HEK293 (cell line): ENCODE results near the gene PLPPR1.

Experiments
- CTCF ChIA-PET: fragments of 350-600 bp; formaldehyde crosslinking; extraction: SDS; loops from one replicate; lab custom pipeline; 2021; ENCODE audit warnings: antibody characterized with exemption; lab: Yijun Ruan, JAX
- POLR2A ChIA-PET: fragments of 300-600 bp; formaldehyde crosslinking; extraction: SDS; loops from one replicate; lab custom pipeline; 2020; ENCODE audit warnings: antibody characterized with exemption, inconsistent platforms; lab: Yijun Ruan, JAX
- H3K27ac ChIP-seq: fragments of 200-500 bp; sonication (Bioruptor generic); 2 replicates; pipeline ENCODE4 v1.5.1; 2014; ENCODE audit warnings: low read depth, low read length, control low read depth, inconsistent platforms; ENCODE audit errors: extremely low read depth
- H3K36me3 ChIP-seq, 2 experiments: fragments of 200-500 bp in 1 of 2; sonication (Bioruptor generic) in 1 of 2; 1 replicate in 1 of 2; 2 replicates in 1 of 2; pipeline ENCODE4 v1.5.1; 2014 to 2017; ENCODE audit warnings: inconsistent platforms in 2 of 2, low read length in 2 of 2; ENCODE audit not compliant: control insufficient read depth in 2 of 2, insufficient read depth in 1 of 2
- H3K4me1 ChIP-seq: fragments of 200-500 bp; sonication (Bioruptor generic); 2 replicates; pipeline ENCODE4 v1.5.1; 2014; ENCODE audit warnings: mild to moderate bottlenecking, low read length, inconsistent platforms; ENCODE audit not compliant: control insufficient read depth, insufficient read depth
- H3K4me3 ChIP-seq: 2 replicates; pipeline ENCODE4 v1.5.1; 2011; ENCODE audit warnings: low read depth, mild to moderate bottlenecking, control low read depth, low read length, moderate library complexity
- H3K9me3 ChIP-seq: fragments of 200-500 bp; sonication (Bioruptor generic); 2 replicates; pipeline ENCODE4 v1.5.1; 2014; ENCODE audit warnings: low read depth, low read length, inconsistent platforms; ENCODE audit not compliant: control insufficient read depth, insufficient read depth
- GLI2 ChIP-seq: fragments of 450-650 bp; formaldehyde crosslinking; IDR thresholded peaks from 2 replicates; pipeline ENCODE4; 2017; ENCODE audit warnings: missing biosample characterization, missing genetic modification characterization, low read depth, borderline replicate concordance
- IKZF3 ChIP-seq: fragments of 450-650 bp; IDR thresholded peaks from 2 replicates; pipeline ENCODE4 v1.5.0; 2018; ENCODE audit warnings: missing biosample characterization, mild to moderate bottlenecking, missing genetic modification characterization, moderate library complexity
- KLF1 ChIP-seq: fragments of 450-650 bp; formaldehyde crosslinking; IDR thresholded peaks from 2 replicates; pipeline ENCODE4 v1.5.1; 2016; ENCODE audit warnings: missing biosample characterization, missing genetic modification characterization
- PATZ1 ChIP-seq: fragments of 450-650 bp; formaldehyde crosslinking; IDR thresholded peaks from 2 replicates; pipeline ENCODE4 v1.5.1; 2016; ENCODE audit warnings: missing biosample characterization, missing genetic modification characterization
- PRDM10 ChIP-seq: fragments of 450-650 bp; formaldehyde crosslinking; IDR thresholded peaks from 2 replicates; pipeline ENCODE4 v1.5.1; 2016; ENCODE audit warnings: missing biosample characterization, missing genetic modification characterization
- TCF7L2 ChIP-seq: IDR thresholded peaks from 2 replicates; pipeline ENCODE4 v1.6.1; 2011; ENCODE audit warnings: low read depth, mild to moderate bottlenecking, inconsistent platforms, low read length, moderate library complexity, borderline replicate concordance
- ZFP37 ChIP-seq: fragments of 450-650 bp; formaldehyde crosslinking; IDR thresholded peaks from 2 replicates; pipeline ENCODE4 v1.5.1; 2016; ENCODE audit warnings: missing biosample characterization, missing genetic modification characterization
- ZNF202 ChIP-seq: fragments of 450-650 bp; formaldehyde crosslinking; IDR thresholded peaks from 2 replicates; pipeline ENCODE4 v1.5.1; 2016; ENCODE audit warnings: missing biosample characterization, missing genetic modification characterization, borderline replicate concordance
- ZNF26 ChIP-seq: fragments of 450-650 bp; formaldehyde crosslinking; IDR thresholded peaks from 2 replicates; pipeline ENCODE4 v1.5.1; 2016; ENCODE audit warnings: missing biosample characterization, missing genetic modification characterization
- ZNF274 ChIP-seq, 2 experiments: fragments of 200-500 bp in 1 of 2; fragments of 450-650 bp in 1 of 2; sonication (Bioruptor generic) in 1 of 2; formaldehyde crosslinking in 1 of 2; IDR thresholded peaks; 2 replicates each; pipeline versions ENCODE4 v1.5.1 to v1.6.1; 2014 to 2016; ENCODE audit warnings: borderline replicate concordance in 1 of 2, inconsistent platforms in 1 of 2, low read length in 1 of 2, missing biosample characterization in 1 of 2, missing genetic modification characterization in 1 of 2
- ZNF311 ChIP-seq: fragments of 450-650 bp; formaldehyde crosslinking; IDR thresholded peaks from 2 replicates; pipeline ENCODE4 v1.5.1; 2017; ENCODE audit warnings: missing biosample characterization, missing genetic modification characterization, borderline replicate concordance
- ZNF510 ChIP-seq: fragments of 450-650 bp; formaldehyde crosslinking; IDR thresholded peaks from 2 replicates; pipeline ENCODE4 v1.5.1; 2018; ENCODE audit warnings: mild to moderate bottlenecking, missing genetic modification characterization, missing biosample characterization; ENCODE audit not compliant: insufficient replicate concordance
- ZNF514 ChIP-seq: fragments of 450-650 bp; formaldehyde crosslinking; IDR thresholded peaks from 2 replicates; pipeline ENCODE4 v1.5.1; 2016; ENCODE audit warnings: missing biosample characterization, missing genetic modification characterization
- ZNF530 ChIP-seq: fragments of 450-650 bp; formaldehyde crosslinking; IDR thresholded peaks from 2 replicates; pipeline ENCODE4 v1.5.1; 2016; ENCODE audit warnings: low read depth, missing biosample characterization, missing genetic modification characterization
- ZNF571 ChIP-seq: fragments of 450-650 bp; formaldehyde crosslinking; IDR thresholded peaks from 2 replicates; pipeline ENCODE4 v1.5.0; 2017; ENCODE audit warnings: missing biosample characterization, missing genetic modification characterization
- ZNF629 ChIP-seq: fragments of 450-650 bp; formaldehyde crosslinking; IDR thresholded peaks from 2 replicates; pipeline ENCODE4 v1.5.1; 2017; ENCODE audit warnings: missing biosample characterization, missing genetic modification characterization
- TF ChIP-seq, protein P1 (sequence below): fragments of 450-650 bp; formaldehyde crosslinking; IDR thresholded peaks from 2 replicates; pipeline ENCODE4 v1.5.1; 2016; ENCODE audit warnings: missing biosample characterization, missing genetic modification characterization
- TF ChIP-seq, protein P2 (sequence below): fragments of 450-650 bp; formaldehyde crosslinking; IDR thresholded peaks from 2 replicates; pipeline ENCODE4 v1.5.1; 2016; ENCODE audit warnings: missing biosample characterization, missing genetic modification characterization
- TF ChIP-seq, protein P3 (sequence below): fragments of 450-650 bp; formaldehyde crosslinking; conservative IDR thresholded peaks from 2 replicates; pipeline ENCODE4 v1.5.1; 2016; ENCODE audit warnings: low read depth, missing biosample characterization, missing genetic modification characterization

PLPPR1 gene

DNA sequence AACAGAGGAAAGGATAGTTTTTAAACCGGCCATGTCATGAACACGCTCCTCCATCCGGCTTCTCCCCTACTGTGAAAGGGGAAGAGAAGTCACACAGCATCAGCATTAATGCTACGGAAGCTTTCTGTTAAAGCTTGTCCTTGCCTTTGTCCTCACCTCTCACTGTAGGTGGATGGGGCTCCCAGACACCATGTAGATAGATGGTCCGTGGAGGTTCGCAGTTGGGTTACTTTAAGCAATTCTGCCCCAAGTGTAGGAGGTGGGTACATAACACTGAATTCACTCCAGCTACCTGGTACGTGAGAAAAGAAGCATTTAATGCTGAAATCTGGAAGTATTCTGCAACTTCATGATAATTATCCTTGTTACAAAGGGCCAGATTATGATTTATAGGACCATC lies 190.5 kb downstream of the PLPPR1 start:
- POLR2A ChIA-PET = no interaction called here
- H3K9me3 ChIP-seq = no peaks in the 10 kb centered on the region
- no peak overlapping the region for H3K27ac ChIP-seq
- TF ChIP-seq, protein P1, sequence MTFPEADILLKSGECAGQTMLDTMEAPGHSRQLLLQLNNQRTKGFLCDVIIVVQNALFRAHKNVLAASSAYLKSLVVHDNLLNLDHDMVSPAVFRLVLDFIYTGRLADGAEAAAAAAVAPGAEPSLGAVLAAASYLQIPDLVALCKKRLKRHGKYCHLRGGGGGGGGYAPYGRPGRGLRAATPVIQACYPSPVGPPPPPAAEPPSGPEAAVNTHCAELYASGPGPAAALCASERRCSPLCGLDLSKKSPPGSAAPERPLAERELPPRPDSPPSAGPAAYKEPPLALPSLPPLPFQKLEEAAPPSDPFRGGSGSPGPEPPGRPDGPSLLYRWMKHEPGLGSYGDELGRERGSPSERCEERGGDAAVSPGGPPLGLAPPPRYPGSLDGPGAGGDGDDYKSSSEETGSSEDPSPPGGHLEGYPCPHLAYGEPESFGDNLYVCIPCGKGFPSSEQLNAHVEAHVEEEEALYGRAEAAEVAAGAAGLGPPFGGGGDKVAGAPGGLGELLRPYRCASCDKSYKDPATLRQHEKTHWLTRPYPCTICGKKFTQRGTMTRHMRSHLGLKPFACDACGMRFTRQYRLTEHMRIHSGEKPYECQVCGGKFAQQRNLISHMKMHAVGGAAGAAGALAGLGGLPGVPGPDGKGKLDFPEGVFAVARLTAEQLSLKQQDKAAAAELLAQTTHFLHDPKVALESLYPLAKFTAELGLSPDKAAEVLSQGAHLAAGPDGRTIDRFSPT = no peak
- TF ChIP-seq ZNF311 (tag by site-specific recombination) (no peak), IKZF3 (tag by site-specific recombination) (no peak), ZNF571 (tag by site-specific recombination) (no peak), ZFP37 (no peak), ZNF530 (tag by site-specific recombination) (no peak), ZNF202 (tag by site-specific recombination) (no peak), PATZ1 (no peak), ZNF510 (no peak), PRDM10 (tag by site-specific recombination) (no peak), KLF1 (tag by site-specific recombination) (no peak), ZNF514 (no peak)
- TF ChIP-seq, protein P2, sequence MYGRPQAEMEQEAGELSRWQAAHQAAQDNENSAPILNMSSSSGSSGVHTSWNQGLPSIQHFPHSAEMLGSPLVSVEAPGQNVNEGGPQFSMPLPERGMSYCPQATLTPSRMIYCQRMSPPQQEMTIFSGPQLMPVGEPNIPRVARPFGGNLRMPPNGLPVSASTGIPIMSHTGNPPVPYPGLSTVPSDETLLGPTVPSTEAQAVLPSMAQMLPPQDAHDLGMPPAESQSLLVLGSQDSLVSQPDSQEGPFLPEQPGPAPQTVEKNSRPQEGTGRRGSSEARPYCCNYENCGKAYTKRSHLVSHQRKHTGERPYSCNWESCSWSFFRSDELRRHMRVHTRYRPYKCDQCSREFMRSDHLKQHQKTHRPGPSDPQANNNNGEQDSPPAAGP (tag by site-specific recombination) = no peak
- H3K36me3 ChIP-seq = no peaks in the 10 kb centered on the region
- no peaks in the 10 kb centered on the region for H3K4me1 ChIP-seq
- CTCF ChIA-PET = no interaction called here
- H3K4me3 ChIP-seq = no peak overlapping the region

- no peaks in the 10 kb centered on the region for H3K36me3 ChIP-seq
- no peaks in the 10 kb centered on the region for H3K4me1 ChIP-seq
- H3K27ac ChIP-seq = no peak overlapping the region
- ChIA-PET CTCF (no interaction called here), POLR2A (no interaction called here)
- H3K9me3 ChIP-seq = no peaks in the 10 kb centered on the region
- no peak overlapping the region for H3K4me3 ChIP-seq
- TF ChIP-seq ZNF629 (tag by site-specific recombination) (no peak), ZNF26 (tag by site-specific recombination) (no peak), ZFP37 (no peak), ZNF274 (IDR thresholded peaks at IDR 0.05; ENCODE audit: low read length) (no peak), ZNF274 (tag by site-specific recombination; IDR thresholded peaks at IDR 0.05; ENCODE audit: borderline replicate concordance) (no peak), GLI2 (tag by site-specific recombination) (no peak), TCF7L2 (no peak), ZNF510 (no peak)
- TF ChIP-seq, protein P3, sequence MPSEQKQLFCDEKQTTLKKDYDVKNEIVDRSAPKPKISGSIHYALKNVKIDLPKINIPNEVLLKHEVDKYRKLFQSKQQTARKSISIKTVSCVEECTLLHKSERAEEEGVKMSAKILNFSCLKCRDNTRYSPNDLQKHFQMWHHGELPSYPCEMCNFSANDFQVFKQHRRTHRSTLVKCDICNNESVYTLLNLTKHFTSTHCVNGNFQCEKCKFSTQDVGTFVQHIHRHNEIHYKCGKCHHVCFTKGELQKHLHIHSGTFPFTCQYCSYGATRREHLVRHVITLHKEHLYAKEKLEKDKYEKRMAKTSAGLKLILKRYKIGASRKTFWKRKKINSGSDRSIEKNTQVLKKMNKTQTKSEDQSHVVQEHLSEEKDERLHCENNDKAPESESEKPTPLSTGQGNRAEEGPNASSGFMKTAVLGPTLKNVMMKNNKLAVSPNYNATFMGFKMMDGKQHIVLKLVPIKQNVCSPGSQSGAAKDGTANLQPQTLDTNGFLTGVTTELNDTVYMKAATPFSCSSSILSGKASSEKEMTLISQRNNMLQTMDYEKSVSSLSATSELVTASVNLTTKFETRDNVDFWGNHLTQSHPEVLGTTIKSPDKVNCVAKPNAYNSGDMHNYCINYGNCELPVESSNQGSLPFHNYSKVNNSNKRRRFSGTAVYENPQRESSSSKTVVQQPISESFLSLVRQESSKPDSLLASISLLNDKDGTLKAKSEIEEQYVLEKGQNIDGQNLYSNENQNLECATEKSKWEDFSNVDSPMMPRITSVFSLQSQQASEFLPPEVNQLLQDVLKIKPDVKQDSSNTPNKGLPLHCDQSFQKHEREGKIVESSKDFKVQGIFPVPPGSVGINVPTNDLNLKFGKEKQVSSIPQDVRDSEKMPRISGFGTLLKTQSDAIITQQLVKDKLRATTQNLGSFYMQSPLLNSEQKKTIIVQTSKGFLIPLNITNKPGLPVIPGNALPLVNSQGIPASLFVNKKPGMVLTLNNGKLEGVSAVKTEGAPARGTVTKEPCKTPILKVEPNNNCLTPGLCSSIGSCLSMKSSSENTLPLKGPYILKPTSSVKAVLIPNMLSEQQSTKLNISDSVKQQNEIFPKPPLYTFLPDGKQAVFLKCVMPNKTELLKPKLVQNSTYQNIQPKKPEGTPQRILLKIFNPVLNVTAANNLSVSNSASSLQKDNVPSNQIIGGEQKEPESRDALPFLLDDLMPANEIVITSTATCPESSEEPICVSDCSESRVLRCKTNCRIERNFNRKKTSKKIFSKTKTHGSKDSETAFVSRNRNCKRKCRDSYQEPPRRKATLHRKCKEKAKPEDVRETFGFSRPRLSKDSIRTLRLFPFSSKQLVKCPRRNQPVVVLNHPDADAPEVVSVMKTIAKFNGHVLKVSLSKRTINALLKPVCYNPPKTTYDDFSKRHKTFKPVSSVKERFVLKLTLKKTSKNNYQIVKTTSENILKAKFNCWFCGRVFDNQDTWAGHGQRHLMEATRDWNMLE (tag by site-specific recombination) = no peak
Measured at GRCh38 chr9:101220341-101220740, 191.8 kb downstream of the PLPPR1 start.
